Retinal pigment epithelial cell (primary cell): ENCODE measurements around the gene SEC31B.
A peak's percentile ranks its signal among the peaks of the same experiment; 100 is the strongest.

Source experiments
- DNase-seq: peaks from one replicate; pipeline ENCODE4 v3.0.0-alpha.2; 2010; ENCODE audit warnings: low read depth
- H3K4me3 ChIP-seq: 2 replicates; pipeline ENCODE4 v1.5.1; 2011; ENCODE audit warnings: mild to moderate bottlenecking, low read length, control low read depth, moderate library complexity
- TF ChIP-seq, protein P1 (sequence below): conservative IDR thresholded peaks from 2 replicates; pipeline ENCODE4 v1.5.1; 2011; ENCODE audit warnings: low read depth, low read length, control low read depth, inconsistent platforms

The SEC31B gene

DNA sequence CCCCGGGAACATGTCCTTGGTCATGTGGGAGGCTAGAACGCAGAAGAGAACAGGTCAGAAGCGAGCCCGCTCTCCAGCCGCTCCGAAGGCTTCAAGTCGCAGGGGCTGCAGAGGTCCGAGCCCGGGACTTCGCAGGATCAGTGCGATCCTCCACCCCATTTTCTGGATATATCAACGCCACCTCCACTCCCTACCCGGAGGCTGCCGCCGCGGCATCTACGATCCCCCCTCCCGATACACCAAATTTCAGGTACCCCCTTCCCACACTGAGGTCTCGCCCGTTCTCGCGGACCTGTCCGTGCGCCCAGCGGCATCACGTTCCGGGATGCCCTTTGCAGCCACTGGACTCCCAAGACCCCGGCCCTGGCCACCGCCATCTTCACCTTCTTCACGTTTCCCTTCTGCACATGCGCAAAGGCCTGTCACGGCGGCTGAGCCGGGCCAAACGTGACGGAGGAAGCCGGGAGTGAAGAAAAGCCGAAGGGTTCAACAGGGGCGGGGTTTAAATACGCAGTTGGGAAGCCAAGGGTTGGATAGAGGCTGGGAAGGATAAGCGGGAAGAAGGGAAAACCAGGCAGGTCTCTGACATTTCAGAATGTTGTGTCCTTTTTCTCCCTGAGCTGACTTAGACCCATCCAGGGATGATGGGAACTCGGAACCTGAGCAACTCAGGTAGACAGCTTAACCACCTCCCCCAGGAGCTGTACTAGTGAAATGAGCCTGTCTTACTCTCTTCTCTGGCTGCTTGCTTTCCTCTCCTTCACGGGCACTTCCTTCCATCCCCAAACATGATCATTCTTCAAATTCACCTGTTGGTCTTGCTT is 10.0 kb upstream of the SEC31B start, which contains the start of gene NDUFB8:
Gene NDUFB8, minus strand, starts transcription at position 397 of the 824 bp plus-strand sequence. Its CDS starts 20 bp downstream, at position 377.
- DNase-seq: no peak
- TF ChIP-seq, protein P1, sequence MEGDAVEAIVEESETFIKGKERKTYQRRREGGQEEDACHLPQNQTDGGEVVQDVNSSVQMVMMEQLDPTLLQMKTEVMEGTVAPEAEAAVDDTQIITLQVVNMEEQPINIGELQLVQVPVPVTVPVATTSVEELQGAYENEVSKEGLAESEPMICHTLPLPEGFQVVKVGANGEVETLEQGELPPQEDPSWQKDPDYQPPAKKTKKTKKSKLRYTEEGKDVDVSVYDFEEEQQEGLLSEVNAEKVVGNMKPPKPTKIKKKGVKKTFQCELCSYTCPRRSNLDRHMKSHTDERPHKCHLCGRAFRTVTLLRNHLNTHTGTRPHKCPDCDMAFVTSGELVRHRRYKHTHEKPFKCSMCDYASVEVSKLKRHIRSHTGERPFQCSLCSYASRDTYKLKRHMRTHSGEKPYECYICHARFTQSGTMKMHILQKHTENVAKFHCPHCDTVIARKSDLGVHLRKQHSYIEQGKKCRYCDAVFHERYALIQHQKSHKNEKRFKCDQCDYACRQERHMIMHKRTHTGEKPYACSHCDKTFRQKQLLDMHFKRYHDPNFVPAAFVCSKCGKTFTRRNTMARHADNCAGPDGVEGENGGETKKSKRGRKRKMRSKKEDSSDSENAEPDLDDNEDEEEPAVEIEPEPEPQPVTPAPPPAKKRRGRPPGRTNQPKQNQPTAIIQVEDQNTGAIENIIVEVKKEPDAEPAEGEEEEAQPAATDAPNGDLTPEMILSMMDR: no peak
- peak within 1 kb of the TSS; percentile 96 for H3K4me3 ChIP-seq

DNA sequence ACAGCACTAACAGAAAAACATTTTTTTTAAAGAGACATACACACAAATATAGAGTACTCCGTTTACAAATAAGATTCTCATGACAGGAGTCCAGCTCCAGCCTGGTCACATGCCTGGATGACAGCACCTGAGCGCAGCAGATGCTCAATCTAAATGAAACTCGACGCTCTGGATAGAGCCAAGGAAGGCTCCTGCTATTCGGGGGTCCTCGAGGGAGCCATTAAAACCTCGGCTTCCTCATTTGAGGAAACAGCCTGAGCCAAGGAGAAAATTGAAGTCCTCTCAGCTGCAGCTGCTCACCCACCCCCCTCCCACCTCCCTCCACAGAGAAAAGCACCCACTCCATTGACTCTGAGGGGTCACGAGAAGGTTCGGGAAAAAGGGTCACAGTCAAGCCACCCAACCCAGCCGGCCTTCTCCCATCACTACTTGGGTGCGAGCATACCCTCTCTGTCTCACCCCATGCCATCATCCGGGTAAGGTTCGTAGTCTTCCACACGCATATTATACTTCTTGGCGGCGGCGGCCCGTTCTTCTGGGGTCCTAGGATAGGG is 9.3 kb upstream of the SEC31B start:
- no peak for DNase-seq
- TF ChIP-seq, protein P1: no peak

DNA sequence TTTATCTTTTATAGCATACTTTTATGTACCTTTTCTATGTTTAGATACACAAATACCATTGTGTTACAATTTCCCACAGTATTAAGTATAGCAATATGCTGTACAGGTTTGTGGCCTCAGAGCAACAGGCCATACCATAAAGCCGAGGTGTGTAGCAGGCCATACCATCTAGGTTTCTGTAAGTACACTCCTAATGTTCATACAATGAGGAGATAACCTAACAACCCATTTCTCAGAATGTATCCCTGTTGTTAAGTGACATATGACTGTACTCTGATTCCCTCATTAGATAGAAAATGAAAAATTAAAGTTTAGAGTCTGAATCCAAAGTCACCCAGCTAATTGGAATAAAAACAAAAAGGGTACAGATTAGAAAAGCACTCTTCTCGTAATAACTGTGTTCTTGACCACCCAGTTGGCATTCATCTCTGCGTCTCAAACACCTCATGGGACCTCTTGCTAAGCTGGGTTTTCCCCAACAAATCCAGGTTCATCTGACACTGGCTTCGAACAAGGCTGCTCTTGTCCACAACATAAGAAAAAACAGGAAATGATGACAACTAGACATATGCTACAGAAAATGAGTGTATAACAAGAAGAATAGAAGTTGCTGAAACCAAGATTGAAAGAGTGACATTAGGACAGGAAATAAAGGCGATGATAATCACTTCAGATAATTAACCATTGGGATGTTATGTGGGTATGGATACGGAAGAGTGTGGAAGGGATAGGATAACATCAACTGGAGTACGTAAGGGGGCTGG is 8.6 kb upstream of the SEC31B start:
- H3K4me3 ChIP-seq: peak overlapping the region; percentile 96
- TF ChIP-seq, protein P1: no peak
- no peak for DNase-seq

More for the DNA sequence above, 9.3 kb upstream of the SEC31B start:
- H3K4me3 ChIP-seq: peak overlapping the region; percentile 96

DNA sequence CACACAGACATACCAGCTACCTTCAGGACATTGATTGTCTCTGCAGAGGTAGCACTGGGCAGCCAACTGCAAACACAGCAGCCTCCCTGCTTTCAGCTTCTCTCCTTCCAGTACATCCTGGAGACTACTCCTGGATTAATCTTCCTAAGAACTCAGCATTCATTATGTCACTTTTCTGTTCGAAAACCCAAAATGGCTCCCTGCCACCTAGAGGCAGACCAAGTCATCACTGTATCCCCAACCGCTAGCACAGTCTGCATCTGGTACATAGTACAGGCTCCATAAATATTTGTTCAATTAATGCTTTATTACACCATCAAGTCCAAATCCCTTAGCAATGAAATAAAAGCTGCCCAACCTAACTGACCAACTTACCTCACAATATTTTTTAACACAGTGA is 5.0 kb upstream of the SEC31B start:
- no peak overlapping the region for H3K4me3 ChIP-seq
- TF ChIP-seq, protein P1: no peak
- no peak for DNase-seq

DNA sequence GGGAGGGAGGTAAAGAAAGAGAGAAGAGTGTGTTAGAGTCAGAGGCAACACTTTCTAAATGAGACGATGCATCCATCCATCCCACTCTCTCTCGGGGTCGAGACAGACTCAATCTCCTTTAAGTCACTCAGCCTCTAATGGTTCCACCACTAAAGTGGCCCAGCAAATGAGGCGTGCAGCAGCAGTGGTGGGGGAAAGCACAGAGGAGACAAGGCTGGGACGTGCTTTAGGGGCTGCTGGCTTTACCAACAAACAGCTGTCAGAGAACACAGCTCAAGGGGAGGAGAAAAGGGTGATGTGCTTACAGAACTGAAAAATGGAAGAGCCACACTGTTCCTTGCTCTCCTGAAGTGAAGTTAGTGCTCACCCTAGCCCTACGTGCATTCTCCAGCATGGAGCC is 4.5 kb upstream of the SEC31B start:
- TF ChIP-seq, protein P1: no peak
- no peak overlapping the region for H3K4me3 ChIP-seq
- no peak for DNase-seq

DNA sequence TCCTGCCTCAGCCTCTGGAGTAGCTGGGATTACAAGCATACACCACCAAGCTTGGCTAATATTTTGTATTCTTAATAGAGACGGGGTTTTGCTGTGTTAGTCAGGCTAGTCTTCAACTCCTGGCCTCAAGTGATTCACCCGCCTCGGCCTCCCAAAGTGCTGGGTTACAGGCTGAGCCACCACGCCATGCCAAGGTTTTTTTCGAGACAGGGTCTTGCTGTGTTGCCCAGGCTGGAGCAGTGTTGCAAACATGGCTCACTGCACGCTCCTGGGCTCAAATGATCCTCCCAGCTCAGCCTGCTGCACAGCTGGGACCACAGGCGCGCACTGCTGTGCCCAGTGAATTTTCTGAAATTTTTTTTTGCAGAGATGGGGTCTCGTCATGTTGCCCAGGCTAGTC is 3.3 kb upstream of the SEC31B start:
- H3K4me3 ChIP-seq: no peak overlapping the region
- TF ChIP-seq, protein P1: no peak
- no peak for DNase-seq
